Heart right ventricle (tissue), 16 donors: ENCODE results near the gene NUF2. TPM values are rescaled to one million over a fixed set of nuclear protein-coding genes. Genes with fewer than 3 reads are reported as not detected.
"Not testable (repeated sequence)": the region's sequence is repeated elsewhere in the genome, so short reads cannot be mapped to it uniquely, and the experiment has no call there.

Experiments used
- ATAC-seq, 8 donors: fragments of 200-7000 bp; cut with Tn5 transposase; one replicate each; pipeline ENCODE4 v1.9.1; 2020; ENCODE audit warnings: mild to moderate bottlenecking in 8 of 8, moderate library complexity in 8 of 8, moderate number of reproducible peaks in 1 of 8
- DNase-seq, 2 donors: peaks; one replicate each; pipeline ENCODE4 v3.0.0-alpha.2; 2020
- H3K27ac ChIP-seq, 10 donors: fragments of 200-600 bp; sonication (generic) in 2 of 10; one replicate each; pipeline versions ENCODE4 v1.5.0 to v1.8.0; 2020 to 2022; ENCODE audit warnings: mild to moderate bottlenecking in 3 of 10
- H3K27me3 ChIP-seq, 7 donors: fragments of 200-600 bp; one replicate each; pipeline ENCODE4 v1.8.0; 2021 to 2022; ENCODE audit warnings: mild to moderate bottlenecking in 2 of 7
- H3K36me3 ChIP-seq, 9 donors: fragments of 200-600 bp; sonication (generic) in 1 of 9; one replicate each; pipeline versions ENCODE4 v1.5.0 to v1.8.0; 2020 to 2022; ENCODE audit warnings: mild to moderate bottlenecking in 2 of 9
- H3K4me1 ChIP-seq, 9 donors: fragments of 200-600 bp; sonication (generic) in 1 of 9; one replicate each; pipeline versions ENCODE4 v1.5.0 to v1.8.0; 2020 to 2022; ENCODE audit warnings: mild to moderate bottlenecking in 4 of 9
- H3K4me3 ChIP-seq, 10 donors: fragments of 200-600 bp; sonication (generic) in 2 of 10; one replicate each; pipeline versions ENCODE4 v1.5.0 to v1.8.0; 2020 to 2022; ENCODE audit warnings: mild to moderate bottlenecking in 7 of 10, moderate library complexity in 2 of 10
- H3K9me3 ChIP-seq, 11 donors: fragments of 200-600 bp in 10 of 11; sonication (generic) in 2 of 11; one replicate each; pipeline versions ENCODE4 v1.5.0 to v1.8.0; 2013 to 2022; ENCODE audit warnings: mild to moderate bottlenecking in 2 of 11, control low read depth in 1 of 11, moderate library complexity in 1 of 11
- WGBS, 2 donors: extraction: QIAGEN DNeasy Blood & Tissue Kit; methylation state at CpG; one replicate each; pipeline ENCODE4 v1.1.7; 2013; ENCODE audit warnings: inconsistent platforms in 1 of 2; 5-methylcytosine and 5-hydroxymethylcytosine counted together
- intact Hi-C, 10 donors: fragments of 100-400 bp; cut with DNase I; formaldehyde crosslinking; loops; one replicate each; pipeline versions ENCODE4 v1.11.1 to v1.14.2; 2022
- long read RNA-seq, 3 donors: library from polyadenylated mRNA; unstranded; transcript quantifications; one replicate each; pipeline ENCODE4 v2.0.0, GENCODE V29; 2020 to 2021
- polyA plus RNA-seq, 2 donors: library from polyadenylated mRNA; stranded (reverse); fragments of 200-250 nt; gene quantifications; one replicate each; pipeline ENCODE4 v1.2.3, GENCODE V29; 2013
- total RNA-seq, 10 donors: library from RNA; stranded (reverse); fragmentation: NEBNext Ultra II Directional in 3 of 10; extraction: Animal tissue kit (Norgen Biotek cat#: 25700) in 3 of 10; gene quantifications; one replicate each; pipeline versions ENCODE4 v1.2.1 to v1.2.4, GENCODE V29; 2021 to 2023
- TF ChIP-seq, protein P1 (sequence below), 9 donors: fragments of 200-600 bp; sonication (generic) in 2 of 9; IDR thresholded peaks; one replicate each; pipeline versions ENCODE4 v1.5.0 to v1.8.0; 2021 to 2022; ENCODE audit warnings: antibody characterized with exemption in 9 of 9, mild to moderate bottlenecking in 5 of 9, moderate library complexity in 1 of 9
- donor health status: Arrhythmogenic right ventricular cardiomyopathy.
- donor health status: ischemic (EF 13 %, LVEDD 7.1; RV severe dilation, severe dysfunction).
- donor health status: healthy with polysubstance abuse.
- donor health status: DM: no; HTN: yes; CAD: no.
- donor health status: DM: no; HTN: no; CAD: no.
- donor health status: ischemic (EF 25% LVEDD 6.9; RV normal size, moderate dysfunction).
- donor health status: ischemic (EF 25% LVEDD 5.7; RV mildly dilated, moderate dysfunction).
- donor health status: healthy.
- donor health status: DM: yes; HTN: yes; CAD: no.
- donor health status: Ischemic cardiomyopathy.
- donor health status: ischemic (EF 35%, LVEDD 5.7; RV mildly dilated, moderate dysfunction).
- donor health status: nonischemic (EF 11% LVEDD 7.7; RV severe dilation, severe dysfunction).
- donor health status: DM: yes; HTN: yes; CAD: no.
- donor health status: PGD.
- donor health status: ischemic (EF 29% LVEDD 5.4; RV normal size, mild dysfunction).
- donor health status: nonischemic (EF 23%, LVEDD 6.1; RV moderate dilation, normal function).

NUF2 gene
- total RNA-seq (1 to 10 TPM in 1 of 10 donors, under 1 TPM in 4, not detected in 5; 0.15 to 2.5 (median 0.70) TPM), polyA plus RNA-seq (under 1 TPM; 0.25 to 0.37 TPM)
- long read RNA-seq, donor 1, partial matches to known transcripts, result 0 of 4 reads
- long read RNA-seq, donor 1, other reads (novel, unspliced or antisense), result 4 of 4 reads
- long read RNA-seq, donor 2, result 0 reads
- long read RNA-seq, donor 3, result 0 reads

GRCh38 chr1:163321311-163322305 is at the start of gene NUF2:
Gene NUF2 (plus strand): TSS chr1:163321954. CDS start chr1:163326052, 4,098 bp downstream.
- Histone ChIP-seq H3K36me3 (peaks cover 0 to 27% (median 0%) of the 10 kb centered on the region in 9 donors), H3K4me1 (peaks cover 0 to 25% (median 16%) of the 10 kb centered on the region in 9 donors), H3K27me3 (no peaks in the 10 kb centered on the region), H3K9me3 (no peaks in the 10 kb centered on the region), H3K4me3 (peak within 1 kb of the TSS; percentile 54 to 78 (median 68)), H3K27ac (peak within 1 kb of the TSS in 9 of 10 donors; percentile 13 to 90 (median 73))
- intact Hi-C loops, result no loop called here
- TF ChIP-seq, protein P1, sequence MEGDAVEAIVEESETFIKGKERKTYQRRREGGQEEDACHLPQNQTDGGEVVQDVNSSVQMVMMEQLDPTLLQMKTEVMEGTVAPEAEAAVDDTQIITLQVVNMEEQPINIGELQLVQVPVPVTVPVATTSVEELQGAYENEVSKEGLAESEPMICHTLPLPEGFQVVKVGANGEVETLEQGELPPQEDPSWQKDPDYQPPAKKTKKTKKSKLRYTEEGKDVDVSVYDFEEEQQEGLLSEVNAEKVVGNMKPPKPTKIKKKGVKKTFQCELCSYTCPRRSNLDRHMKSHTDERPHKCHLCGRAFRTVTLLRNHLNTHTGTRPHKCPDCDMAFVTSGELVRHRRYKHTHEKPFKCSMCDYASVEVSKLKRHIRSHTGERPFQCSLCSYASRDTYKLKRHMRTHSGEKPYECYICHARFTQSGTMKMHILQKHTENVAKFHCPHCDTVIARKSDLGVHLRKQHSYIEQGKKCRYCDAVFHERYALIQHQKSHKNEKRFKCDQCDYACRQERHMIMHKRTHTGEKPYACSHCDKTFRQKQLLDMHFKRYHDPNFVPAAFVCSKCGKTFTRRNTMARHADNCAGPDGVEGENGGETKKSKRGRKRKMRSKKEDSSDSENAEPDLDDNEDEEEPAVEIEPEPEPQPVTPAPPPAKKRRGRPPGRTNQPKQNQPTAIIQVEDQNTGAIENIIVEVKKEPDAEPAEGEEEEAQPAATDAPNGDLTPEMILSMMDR (IDR thresholded peaks at IDR 0.05), result no peak
- 0% methylated on average over 58 of the region's 58 CpGs for WGBS, 2 donors
- DNase-seq (peak; percentile 98), ATAC-seq (peak; percentile 100)

GRCh38 chr1:163273766-163274441 is 47.9 kb upstream of the NUF2 start:
- Histone ChIP-seq H3K27me3 (no peaks in the 10 kb centered on the region), H3K27ac (no peak overlapping the region), H3K4me3 (no peak overlapping the region), H3K9me3 (peaks cover 0 to 23% (median 10%) of the 10 kb centered on the region in 11 donors), H3K4me1 (peaks cover 0 to 7% (median 0%) of the 10 kb centered on the region in 9 donors), H3K36me3 (no peaks in the 10 kb centered on the region)
- intact Hi-C loops, result loop anchor here in 1 of 10 donors (2.0 kb wide), 1 partner anchor 25 kb away; no protein-coding TSS in a partner anchor
- DNase-seq (no peak), ATAC-seq (no peak)
- TF ChIP-seq, protein P1 (IDR thresholded peaks at IDR 0.05), result no peak
- WGBS, 2 donors, result 90 to 96% methylated on average over 2 of the region's 2 CpGs

- WGBS, 2 donors, result 96 to 98% methylated on average over 1 of the region's 1 CpG
- H3K36me3 ChIP-seq, result no peaks in the 10 kb centered on the region
- no peaks in the 10 kb centered on the region for H3K27me3 ChIP-seq
- peaks cover 0 to 34% (median 15%) of the 10 kb centered on the region in 11 donors for H3K9me3 ChIP-seq
- intact Hi-C loops, result loop anchor here in 1 of 10 donors (2.0 kb wide), 1 partner anchor 24 kb away; no protein-coding TSS in a partner anchor
- no peak overlapping the region for H3K27ac ChIP-seq
- no peak overlapping the region for H3K4me3 ChIP-seq
- DNase-seq (no peak), ATAC-seq (no peak)
- TF ChIP-seq, protein P1 (IDR thresholded peaks at IDR 0.05), result no peak
- peaks cover 0 to 7% (median 0%) of the 10 kb centered on the region in 9 donors for H3K4me1 ChIP-seq
These were observed 46.5 kb upstream of the NUF2 start for GRCh38 chr1:163275222-163275621.

GRCh38 chr1:163278602-163279001 is 43.2 kb upstream of the NUF2 start:
- WGBS, 2 donors, result 91 to 97% methylated on average over 1 of the region's 1 CpG

DNA sequence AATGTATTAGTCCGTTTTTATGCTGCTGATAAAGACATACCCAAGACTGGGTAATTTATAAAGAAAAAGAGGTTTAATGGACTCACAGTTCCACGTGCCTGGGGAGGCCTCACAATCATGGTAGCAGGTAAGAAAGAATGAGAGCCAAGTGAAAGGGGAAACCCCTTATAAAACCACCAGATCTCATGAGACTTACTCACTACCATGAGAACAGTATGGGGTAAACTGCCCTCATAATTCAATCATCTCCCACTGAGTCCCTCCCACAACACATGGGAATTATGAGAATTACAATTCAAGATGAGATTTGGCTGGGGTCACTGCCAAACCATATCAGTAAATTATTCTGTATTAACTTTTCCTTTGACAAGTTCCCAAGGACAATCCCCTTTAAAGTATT is 36.9 kb upstream of the NUF2 start:
- 76 to 83% methylated on average over 2 of the region's 2 CpGs for WGBS, 2 donors
- H3K9me3 ChIP-seq, result peaks cover 0 to 23% (median 0%) of the 10 kb centered on the region in 11 donors
- H3K36me3 ChIP-seq, intact Hi-C loops, ATAC-seq, H3K27me3 ChIP-seq, H3K4me1 ChIP-seq, H3K4me3 ChIP-seq, DNase-seq, H3K27ac ChIP-seq: not testable (repeated sequence)

More at GRCh38 chr1:163278602-163279001, 43.2 kb upstream of the NUF2 start:
- Histone ChIP-seq H3K36me3 (no peaks in the 10 kb centered on the region), H3K9me3 (peaks cover 0 to 50% (median 15%) of the 10 kb centered on the region in 11 donors), H3K4me1 (no peaks in the 10 kb centered on the region), H3K27ac (no peak overlapping the region), H3K4me3 (no peak overlapping the region), H3K27me3 (no peaks in the 10 kb centered on the region)
- TF ChIP-seq, protein P1 (IDR thresholded peaks at IDR 0.05), result no peak
- DNase-seq (no peak), ATAC-seq (no peak)
- intact Hi-C loops, result no loop called here
